Measurements from ENCODE around the gene UPF2. TPM values are rescaled to one million over a fixed set of nuclear protein-coding genes. Genes with fewer than 3 reads are reported as not detected.

The UPF2 gene, protein sequence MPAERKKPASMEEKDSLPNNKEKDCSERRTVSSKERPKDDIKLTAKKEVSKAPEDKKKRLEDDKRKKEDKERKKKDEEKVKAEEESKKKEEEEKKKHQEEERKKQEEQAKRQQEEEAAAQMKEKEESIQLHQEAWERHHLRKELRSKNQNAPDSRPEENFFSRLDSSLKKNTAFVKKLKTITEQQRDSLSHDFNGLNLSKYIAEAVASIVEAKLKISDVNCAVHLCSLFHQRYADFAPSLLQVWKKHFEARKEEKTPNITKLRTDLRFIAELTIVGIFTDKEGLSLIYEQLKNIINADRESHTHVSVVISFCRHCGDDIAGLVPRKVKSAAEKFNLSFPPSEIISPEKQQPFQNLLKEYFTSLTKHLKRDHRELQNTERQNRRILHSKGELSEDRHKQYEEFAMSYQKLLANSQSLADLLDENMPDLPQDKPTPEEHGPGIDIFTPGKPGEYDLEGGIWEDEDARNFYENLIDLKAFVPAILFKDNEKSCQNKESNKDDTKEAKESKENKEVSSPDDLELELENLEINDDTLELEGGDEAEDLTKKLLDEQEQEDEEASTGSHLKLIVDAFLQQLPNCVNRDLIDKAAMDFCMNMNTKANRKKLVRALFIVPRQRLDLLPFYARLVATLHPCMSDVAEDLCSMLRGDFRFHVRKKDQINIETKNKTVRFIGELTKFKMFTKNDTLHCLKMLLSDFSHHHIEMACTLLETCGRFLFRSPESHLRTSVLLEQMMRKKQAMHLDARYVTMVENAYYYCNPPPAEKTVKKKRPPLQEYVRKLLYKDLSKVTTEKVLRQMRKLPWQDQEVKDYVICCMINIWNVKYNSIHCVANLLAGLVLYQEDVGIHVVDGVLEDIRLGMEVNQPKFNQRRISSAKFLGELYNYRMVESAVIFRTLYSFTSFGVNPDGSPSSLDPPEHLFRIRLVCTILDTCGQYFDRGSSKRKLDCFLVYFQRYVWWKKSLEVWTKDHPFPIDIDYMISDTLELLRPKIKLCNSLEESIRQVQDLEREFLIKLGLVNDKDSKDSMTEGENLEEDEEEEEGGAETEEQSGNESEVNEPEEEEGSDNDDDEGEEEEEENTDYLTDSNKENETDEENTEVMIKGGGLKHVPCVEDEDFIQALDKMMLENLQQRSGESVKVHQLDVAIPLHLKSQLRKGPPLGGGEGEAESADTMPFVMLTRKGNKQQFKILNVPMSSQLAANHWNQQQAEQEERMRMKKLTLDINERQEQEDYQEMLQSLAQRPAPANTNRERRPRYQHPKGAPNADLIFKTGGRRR
- total RNA-seq (60.0 and 63.7 TPM in 2 replicates), polyA plus RNA-seq (8.9 and 14.3 TPM in 2 replicates), polyA minus RNA-seq (14.7 and 22.3 TPM in 2 replicates)
- total RNA-seq (2013), result 38.0 TPM

DNA sequence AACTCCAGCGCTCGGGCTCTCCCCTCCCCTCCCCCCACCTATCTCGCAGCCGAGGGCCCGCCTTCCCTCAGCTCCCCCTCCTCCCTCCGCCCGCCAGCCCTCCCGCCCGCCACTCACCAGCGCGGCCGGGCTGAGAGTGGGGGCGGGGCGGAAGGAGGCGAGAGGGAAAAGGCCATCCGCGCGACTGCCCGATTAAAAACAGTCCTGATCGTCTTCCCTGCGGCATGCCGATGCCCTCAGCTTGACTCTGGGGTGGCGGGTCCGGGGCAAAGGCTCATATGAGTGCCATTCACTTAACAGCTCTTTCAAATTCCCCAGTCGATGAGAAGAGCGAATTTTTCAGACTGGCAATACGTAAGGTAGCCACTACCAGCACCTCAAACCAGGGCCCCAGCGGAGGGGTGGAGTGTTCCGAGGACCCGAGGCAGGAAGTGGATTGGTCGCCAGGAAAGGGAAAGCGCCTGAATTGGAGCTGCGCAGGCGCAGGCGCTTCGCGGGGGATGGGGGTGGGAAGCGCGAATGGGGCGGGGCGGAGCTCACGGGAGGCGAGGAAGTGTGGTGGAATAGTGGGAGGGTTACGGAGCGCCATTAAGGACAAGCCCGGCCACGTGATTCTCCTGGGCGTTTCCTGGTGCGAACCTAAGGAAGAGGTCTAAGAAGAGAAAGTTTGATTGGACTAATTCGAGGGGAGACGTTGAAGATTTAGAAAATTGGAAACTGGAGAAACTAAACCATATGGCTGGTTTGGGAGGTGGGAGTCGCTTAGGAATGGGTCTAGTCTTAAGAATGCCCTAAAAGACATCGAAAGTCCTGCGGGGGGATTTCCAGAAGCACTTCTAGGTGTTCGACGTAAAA is at the start of gene UPF2:
Gene UPF2 (minus strand): TSS at position 13 of the 855 bp plus-strand sequence. CDS start 7,386 bp downstream, outside the sequence.
- H3K27me3 Mint-ChIP-seq, result no peaks in the 10 kb centered on the region
- H3K4me1 ChIP-seq (ENCODE audit: control insufficient read depth in 2 of 2, insufficient read depth in 2 of 2, low read length in 2 of 2), result peaks cover 13 to 29% of the 10 kb centered on the region in 2 donors
- intact Hi-C loops (cut with micrococcal nuclease), result loop anchor here (1.0 to 5.0 kb wide), 6 partner anchors 25 to 152 kb away; partner anchors contain the start of genes DHTKD1, NUDT5 and SEC61A2
- peak within 1 kb of the TSS; percentile 95 to 100 for H3K27ac ChIP-seq (ENCODE audit: low read length in 2 of 2)
- peak within 1 kb of the TSS; percentile 91 for H3K4me2 ChIP-seq (replicated peaks; ENCODE audit: low read depth, low read length, poor library complexity, severe bottlenecking)
- TF ChIP-seq, protein P1, sequence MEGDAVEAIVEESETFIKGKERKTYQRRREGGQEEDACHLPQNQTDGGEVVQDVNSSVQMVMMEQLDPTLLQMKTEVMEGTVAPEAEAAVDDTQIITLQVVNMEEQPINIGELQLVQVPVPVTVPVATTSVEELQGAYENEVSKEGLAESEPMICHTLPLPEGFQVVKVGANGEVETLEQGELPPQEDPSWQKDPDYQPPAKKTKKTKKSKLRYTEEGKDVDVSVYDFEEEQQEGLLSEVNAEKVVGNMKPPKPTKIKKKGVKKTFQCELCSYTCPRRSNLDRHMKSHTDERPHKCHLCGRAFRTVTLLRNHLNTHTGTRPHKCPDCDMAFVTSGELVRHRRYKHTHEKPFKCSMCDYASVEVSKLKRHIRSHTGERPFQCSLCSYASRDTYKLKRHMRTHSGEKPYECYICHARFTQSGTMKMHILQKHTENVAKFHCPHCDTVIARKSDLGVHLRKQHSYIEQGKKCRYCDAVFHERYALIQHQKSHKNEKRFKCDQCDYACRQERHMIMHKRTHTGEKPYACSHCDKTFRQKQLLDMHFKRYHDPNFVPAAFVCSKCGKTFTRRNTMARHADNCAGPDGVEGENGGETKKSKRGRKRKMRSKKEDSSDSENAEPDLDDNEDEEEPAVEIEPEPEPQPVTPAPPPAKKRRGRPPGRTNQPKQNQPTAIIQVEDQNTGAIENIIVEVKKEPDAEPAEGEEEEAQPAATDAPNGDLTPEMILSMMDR (IDR thresholded peaks at IDR 0.05), result no peak
- no peak for TF ChIP-seq EZH2 (IDR thresholded peaks at IDR 0.05; ENCODE audit: borderline replicate concordance, insufficient read depth, low read depth, low read length, poor library complexity, severe bottlenecking)
- DNase-seq (peak; percentile 98), ATAC-seq (ENCODE audit: low read depth) (peak; percentile 73)
- peak within 1 kb of the TSS; percentile 100 for H3K27ac Mint-ChIP-seq
- CTCF ChIA-PET, result interaction anchor here (0.5 to 1.9 kb wide), 11 partner anchors 10 to 153 kb away, joined by 3 to 11 read pairs (median 3); partner anchors contain the start of genes CDC123, DHTKD1 and NUDT5
- H3K4me3 ChIP-seq (ENCODE audit: control extremely low read depth in 1 of 5, extremely low read depth in 1 of 5, insufficient read depth in 1 of 5, low read depth in 2 of 5, low read length in 4 of 5), result peak within 1 kb of the TSS; percentile 71 to 99 (median 90)
- H3K9me3 Mint-ChIP-seq (ENCODE audit: insufficient read depth), result no peaks in the 10 kb centered on the region
- H3K4me1 Mint-ChIP-seq, result peaks cover 45% of the 10 kb centered on the region
- peak within 1 kb of the TSS; percentile 85 for H2AFZ ChIP-seq (ENCODE audit: insufficient read depth, low read depth, low read length, poor library complexity, severe bottlenecking)
- peak within 1 kb of the TSS; percentile 99 for H3K4me3 Mint-ChIP-seq
- POLR2A ChIA-PET, result interaction anchor here (0.6 to 2.8 kb wide), 13 partner anchors 8 to 208 kb away, joined by 3 to 32 read pairs (median 5); partner anchors contain the start of genes CDC123, DHTKD1 and NUDT5
- H3K9me3 ChIP-seq (ENCODE audit: control extremely low read depth in 1 of 3, control insufficient read depth in 2 of 3, insufficient read depth in 1 of 3, low read length in 2 of 3), result no peaks in the 10 kb centered on the region
- no peaks in the 10 kb centered on the region for H3K27me3 ChIP-seq (replicated peaks in 1 of 4; ENCODE audit: control extremely low read depth in 1 of 4, control insufficient read depth in 3 of 4, insufficient read depth in 4 of 4, low read length in 3 of 4)
- H4K20me1 ChIP-seq (ENCODE audit: control insufficient read depth, insufficient read depth, low read length, poor library complexity, severe bottlenecking), result peaks cover 4% of the 10 kb centered on the region
- peak within 1 kb of the TSS; percentile 99 for H3K9ac ChIP-seq (ENCODE audit: low read length)
- H3K79me2 ChIP-seq (ENCODE audit: control insufficient read depth, insufficient read depth, low read length), result peaks cover 55% of the 10 kb centered on the region
- under 1% methylated on average over 40 of the region's 56 CpGs for WGBS (ENCODE audit: insufficient coverage)
- no peaks in the 10 kb centered on the region for H3K36me3 ChIP-seq (replicated peaks in 1 of 2; ENCODE audit: control extremely low read depth in 1 of 2, control insufficient read depth in 1 of 2, extremely low read depth in 1 of 2, insufficient read depth in 2 of 2, low read length in 1 of 2)

Measured in B cell (primary cell).